Measurements from ENCODE around the gene LRIG2.
"Not testable (repeated sequence)": the region's sequence is repeated elsewhere in the genome, so short reads cannot be mapped to it uniquely, and the experiment has no call there.

LRIG2 gene

GRCh38 chr1:113074237-113074636, 1.2 kb downstream of the LRIG2 start:
- TF ChIP-seq JUND (IDR thresholded peaks at IDR 0.05; ENCODE audit: low read depth): no peak
- in situ Hi-C loops (cut with HindIII; ENCODE audit: low pct_unique_long_range_greater_than_20kb, low sequenced_read_pairs): no loop called here
- no peak for DNase-seq (ENCODE audit: low read depth in 1 of 2, low spot score in 1 of 2)

GRCh38 chr1:113077978-113078377, 5.0 kb downstream of the LRIG2 start:
- in situ Hi-C loops (cut with HindIII; ENCODE audit: low pct_unique_long_range_greater_than_20kb, low sequenced_read_pairs); DNase-seq (ENCODE audit: low read depth in 1 of 2, low spot score in 1 of 2): not testable (repeated sequence)

- TF ChIP-seq JUND (IDR thresholded peaks at IDR 0.05; ENCODE audit: low read depth): no peak
- no peak for DNase-seq (ENCODE audit: low read depth in 1 of 2, low spot score in 1 of 2)
- in situ Hi-C loops (cut with HindIII; ENCODE audit: low pct_unique_long_range_greater_than_20kb, low sequenced_read_pairs): no loop called here
Observed at GRCh38 chr1:113086541-113086940, 13.5 kb downstream of the LRIG2 start.

GRCh38 chr1:113088972-113089371, 16.0 kb downstream of the LRIG2 start:
- in situ Hi-C loops (cut with HindIII; ENCODE audit: low pct_unique_long_range_greater_than_20kb, low sequenced_read_pairs): no loop called here
- TF ChIP-seq JUND (IDR thresholded peaks at IDR 0.05; ENCODE audit: low read depth): no peak
- DNase-seq (ENCODE audit: low read depth in 1 of 2, low spot score in 1 of 2): no peak

- in situ Hi-C loops (cut with HindIII; ENCODE audit: low pct_unique_long_range_greater_than_20kb, low sequenced_read_pairs): no loop called here
- DNase-seq (ENCODE audit: low read depth in 1 of 2, low spot score in 1 of 2): no peak
- TF ChIP-seq JUND (IDR thresholded peaks at IDR 0.05; ENCODE audit: low read depth): no peak
Observed at GRCh38 chr1:113090051-113090450, 17.1 kb downstream of the LRIG2 start.

- no peak for DNase-seq (ENCODE audit: low read depth in 1 of 2, low spot score in 1 of 2)
- in situ Hi-C loops (cut with HindIII; ENCODE audit: low pct_unique_long_range_greater_than_20kb, low sequenced_read_pairs): no loop called here
- TF ChIP-seq JUND (IDR thresholded peaks at IDR 0.05; ENCODE audit: low read depth): no peak
Observed at GRCh38 chr1:113091988-113092594, 19.1 kb downstream of the LRIG2 start.

GRCh38 chr1:113094506-113094905, 21.5 kb downstream of the LRIG2 start:
- TF ChIP-seq JUND (IDR thresholded peaks at IDR 0.05; ENCODE audit: low read depth): no peak
- DNase-seq (ENCODE audit: low read depth in 1 of 2, low spot score in 1 of 2): no peak
- in situ Hi-C loops (cut with HindIII; ENCODE audit: low pct_unique_long_range_greater_than_20kb, low sequenced_read_pairs): no loop called here

- in situ Hi-C loops (cut with HindIII; ENCODE audit: low pct_unique_long_range_greater_than_20kb, low sequenced_read_pairs): no loop called here
- TF ChIP-seq JUND (IDR thresholded peaks at IDR 0.05; ENCODE audit: low read depth): no peak
- DNase-seq (ENCODE audit: low read depth in 1 of 2, low spot score in 1 of 2): no peak
Observed at GRCh38 chr1:113095790-113096455, 22.9 kb downstream of the LRIG2 start.

GRCh38 chr1:113096493-113096892, 23.5 kb downstream of the LRIG2 start:
- in situ Hi-C loops (cut with HindIII; ENCODE audit: low pct_unique_long_range_greater_than_20kb, low sequenced_read_pairs): no loop called here
- DNase-seq (ENCODE audit: low read depth in 1 of 2, low spot score in 1 of 2): no peak
- no peak for TF ChIP-seq JUND (IDR thresholded peaks at IDR 0.05; ENCODE audit: low read depth)

- in situ Hi-C loops (cut with HindIII; ENCODE audit: low pct_unique_long_range_greater_than_20kb, low sequenced_read_pairs): no loop called here
- no peak for DNase-seq (ENCODE audit: low read depth in 1 of 2, low spot score in 1 of 2)
Observed at GRCh38 chr1:113101588-113101987, 28.6 kb downstream of the LRIG2 start.

GRCh38 chr1:113103048-113103447, 30.1 kb downstream of the LRIG2 start:
- no peak for TF ChIP-seq JUND (IDR thresholded peaks at IDR 0.05; ENCODE audit: low read depth)
- in situ Hi-C loops (cut with HindIII; ENCODE audit: low pct_unique_long_range_greater_than_20kb, low sequenced_read_pairs): no loop called here
- peak; percentile 1 to 78 for DNase-seq (ENCODE audit: low read depth in 1 of 2, low spot score in 1 of 2)

More at GRCh38 chr1:113101588-113101987, 28.6 kb downstream of the LRIG2 start:
- TF ChIP-seq JUND (IDR thresholded peaks at IDR 0.05; ENCODE audit: low read depth): no peak

GRCh38 chr1:113103977-113104376, 31.0 kb downstream of the LRIG2 start:
- DNase-seq (ENCODE audit: low read depth in 1 of 2, low spot score in 1 of 2): no peak
- in situ Hi-C loops (cut with HindIII; ENCODE audit: low pct_unique_long_range_greater_than_20kb, low sequenced_read_pairs): no loop called here
- TF ChIP-seq JUND (IDR thresholded peaks at IDR 0.05; ENCODE audit: low read depth): no peak

- TF ChIP-seq JUND (IDR thresholded peaks at IDR 0.05; ENCODE audit: low read depth): no peak
- in situ Hi-C loops (cut with HindIII; ENCODE audit: low pct_unique_long_range_greater_than_20kb, low sequenced_read_pairs): no loop called here
Observed at GRCh38 chr1:113106910-113107309, 33.9 kb downstream of the LRIG2 start.

More at GRCh38 chr1:113106910-113107309, 33.9 kb downstream of the LRIG2 start:
- no peak for DNase-seq (ENCODE audit: low read depth in 1 of 2, low spot score in 1 of 2)

All from T47D (cell line).